22Rv1 (cell line): ENCODE measurements around the gene TAP2.

Experiments used
- CTCF ChIP-seq: fragments of 450-650 bp; IDR thresholded peaks from 2 replicates; pipeline ENCODE4 v1.5.1; 2017; ENCODE audit warnings: mild to moderate bottlenecking
- ZFX ChIP-seq: fragments of 450-650 bp; IDR thresholded peaks from 2 replicates; pipeline ENCODE4 v1.6.1; 2017; ENCODE audit warnings: antibody characterized with exemption, borderline replicate concordance

- TF ChIP-seq CTCF (no peak), ZFX (no peak)
Observed at GRCh38 chr6:32816746-32817204, 21.8 kb downstream of the TAP2 start, which contains the start of gene HLA-DOB.
